HG02642 (cell line): ENCODE results near the gene PHTF2.

ENCODE experiments used
- ATAC-seq: cut with Tn5 transposase; IDR thresholded peaks from one replicate; pipeline ENCODE4 v1.9.1; 2021; ENCODE audit warnings: mild to moderate bottlenecking; ENCODE audit not compliant: unreplicated experiment, poor library complexity

The PHTF2 gene

GRCh38 chr7:77917500-77918262, 119.1 kb downstream of the PHTF2 start:
- ATAC-seq = no peak

- no peak for ATAC-seq
Observed at GRCh38 chr7:77918676-77919075, 120.1 kb downstream of the PHTF2 start.

- ATAC-seq = no peak
Observed at GRCh38 chr7:77923419-77923818, 124.8 kb downstream of the PHTF2 start.

GRCh38 chr7:77930496-77930895, 131.9 kb downstream of the PHTF2 start:
- ATAC-seq = no peak

- ATAC-seq = no peak
Observed at GRCh38 chr7:77931841-77932240, 133.3 kb downstream of the PHTF2 start.

- no peak for ATAC-seq
Observed at GRCh38 chr7:77933394-77933793, 134.8 kb downstream of the PHTF2 start.

GRCh38 chr7:77935652-77936348, 137.2 kb downstream of the PHTF2 start:
- ATAC-seq = no peak

GRCh38 chr7:77940647-77941046, 142.1 kb downstream of the PHTF2 start:
- no peak for ATAC-seq

- no peak for ATAC-seq
Observed at GRCh38 chr7:77942431-77942830, 143.9 kb downstream of the PHTF2 start.

GRCh38 chr7:77944183-77945182, 145.9 kb downstream of the PHTF2 start:
- no peak for ATAC-seq

GRCh38 chr7:77950548-77950947, 152.0 kb downstream of the PHTF2 start:
- no peak for ATAC-seq

GRCh38 chr7:77954773-77955555, 156.4 kb downstream of the PHTF2 start:
- no peak for ATAC-seq

GRCh38 chr7:77958436-77958835, 159.9 kb downstream of the PHTF2 start:
- ATAC-seq = no peak

GRCh38 chr7:77959080-77959479, 160.5 kb downstream of the PHTF2 start:
- no peak for ATAC-seq

- no peak for ATAC-seq
Observed at GRCh38 chr7:77960336-77960735, 161.8 kb downstream of the PHTF2 start.

GRCh38 chr7:77967429-77967828, 168.9 kb downstream of the PHTF2 start:
- ATAC-seq = no peak

- no peak for ATAC-seq
Observed at GRCh38 chr7:77971726-77972125, 173.2 kb downstream of the PHTF2 start.

GRCh38 chr7:77975672-77976480, 177.3 kb downstream of the PHTF2 start:
- no peak for ATAC-seq

GRCh38 chr7:77979219-77979618, 180.6 kb downstream of the PHTF2 start:
- ATAC-seq = no peak
